PC-9 (cell line): ENCODE results near the gene TRIP6. TPM values are rescaled to one million over a fixed set of nuclear protein-coding genes. Genes with fewer than 3 reads are reported as not detected.

Source experiments
- BruUV-seq: library from RNA; stranded (reverse); fragments of 400-500 nt; replicated peaks from 2 replicates; lab custom pipeline; 2021; lab: Mats Ljungman, UMichigan
- CTCF ChIA-PET: fragments of 300-600 bp; sonication (Branson Sonifier 250); formaldehyde crosslinking; loops from one replicate; lab custom pipeline; 2022; ENCODE audit warnings: antibody characterized with exemption; lab: Charles Lee
- POLR2A ChIA-PET: fragments of 300-600 bp; sonication (Branson Sonifier 250); formaldehyde crosslinking; loops from one replicate; lab custom pipeline; 2022; ENCODE audit warnings: antibody characterized with exemption; ENCODE audit not compliant: unreplicated experiment; lab: Charles Lee
- DNase-seq, 2 experiments: peaks; one replicate each; pipeline versions ENCODE4 v3.0.0 to v3.0.0-alpha.2; 2015 to 2022; ENCODE audit warnings: mixed read lengths in 1 of 2
- H2AFZ ChIP-seq: fragments of 200-600 bp; sonication (generic); 2 replicates; pipeline ENCODE4 v1.8.1; 2017; ENCODE audit warnings: antibody characterized with exemption
- H3F3A ChIP-seq: fragments of 200-600 bp; sonication (generic); 2 replicates; pipeline ENCODE4 v1.8.1; 2017; ENCODE audit warnings: antibody characterized with exemption, mild to moderate bottlenecking, low read depth; ENCODE audit not compliant: insufficient read depth
- H3K27ac ChIP-seq: fragments of 200-600 bp; sonication (generic); 2 replicates; pipeline ENCODE4 v1.6.1; 2016; ENCODE audit warnings: mixed run types
- H3K27me3 ChIP-seq: fragments of 200-600 bp; sonication (generic); 2 replicates; pipeline ENCODE4 v1.6.1; 2016; ENCODE audit warnings: low read depth, mixed run types; ENCODE audit not compliant: insufficient read depth
- H3K36me3 ChIP-seq: fragments of 200-600 bp; sonication (generic); 2 replicates; pipeline ENCODE4 v1.6.1; 2016; ENCODE audit warnings: low read depth, mixed run types
- H3K4me1 ChIP-seq: fragments of 200-600 bp; sonication (generic); replicated peaks from 2 replicates; pipeline ENCODE4 v1.6.1; 2016; ENCODE audit warnings: mixed run types; ENCODE audit not compliant: insufficient read depth
- H3K4me2 ChIP-seq: fragments of 200-600 bp; sonication (generic); 2 replicates; pipeline ENCODE4 v1.6.1; 2017; ENCODE audit warnings: mixed run types
- H3K4me3 ChIP-seq: fragments of 200-600 bp; sonication (generic); 2 replicates; pipeline ENCODE4 v1.6.1; 2016; ENCODE audit warnings: mixed run types
- H3K79me2 ChIP-seq: fragments of 200-600 bp; sonication (generic); 2 replicates; pipeline ENCODE4 v1.6.1; 2017; ENCODE audit warnings: low read depth, mixed run types
- H3K9me2 ChIP-seq: fragments of 200-600 bp; sonication (generic); 2 replicates; pipeline ENCODE4 v1.8.1; 2017; ENCODE audit warnings: mild to moderate bottlenecking; ENCODE audit not compliant: insufficient read depth
- H3K9me3 ChIP-seq: fragments of 200-600 bp; sonication (generic); 2 replicates; pipeline ENCODE4 v1.8.1; 2016; ENCODE audit warnings: low read depth; ENCODE audit not compliant: insufficient read depth
- H4K20me1 ChIP-seq: fragments of 200-600 bp; sonication (generic); 2 replicates; pipeline ENCODE4 v1.8.1; 2017; ENCODE audit not compliant: insufficient read depth
- EZH2 ChIP-seq: fragments of 200-600 bp; sonication (generic); IDR thresholded peaks from 2 replicates; pipeline ENCODE4 v1.8.0; 2017; ENCODE audit warnings: antibody characterized with exemption, low read depth
- intact Hi-C: fragments of 100-400 bp; cut with micrococcal nuclease; formaldehyde crosslinking; loops from one replicate; pipeline ENCODE4 v1.10.0; 2022; ENCODE audit not compliant: unreplicated experiment
- total RNA-seq: library from RNA; stranded (reverse); gene quantifications from 2 replicates; pipeline ENCODE4 v1.2.3, GENCODE V29; 2021
- TF ChIP-seq, protein P1 (sequence below): fragments of 200-600 bp; sonication (generic); conservative IDR thresholded peaks from 2 replicates; pipeline ENCODE4 v1.6.1; 2017; ENCODE audit warnings: mixed run types, antibody characterized with exemption, mild to moderate bottlenecking, moderate library complexity

Gene TRIP6
- total RNA-seq, 1 experiment from 2014 or later = 89.3 TPM

DNA sequence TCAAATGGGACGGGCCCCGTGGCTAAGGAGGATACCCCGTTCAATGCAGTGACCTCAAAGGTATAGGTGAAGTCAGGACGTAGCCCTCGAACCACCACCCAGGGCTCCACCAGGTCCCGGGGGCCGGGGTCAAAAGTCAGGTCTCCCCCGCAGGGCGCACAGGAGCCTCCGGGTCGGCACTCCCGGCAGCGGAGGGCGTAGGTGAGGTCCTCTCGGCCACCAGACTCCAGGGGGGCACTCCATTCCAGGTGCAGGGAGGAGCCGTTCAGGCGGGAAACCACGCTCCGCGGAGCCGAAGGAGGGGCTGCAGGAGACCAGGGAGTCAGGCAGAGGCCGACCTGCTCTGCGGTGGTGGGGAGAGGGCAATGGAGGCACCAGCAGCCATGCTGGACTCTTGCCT lies 47.6 kb upstream of the TRIP6 start:
- H3K27me3 ChIP-seq = no peaks in the 10 kb centered on the region
- no peak for DNase-seq
- no peaks in the 10 kb centered on the region for H3K79me2 ChIP-seq
- H4K20me1 ChIP-seq = no peaks in the 10 kb centered on the region
- TF ChIP-seq, protein P1, sequence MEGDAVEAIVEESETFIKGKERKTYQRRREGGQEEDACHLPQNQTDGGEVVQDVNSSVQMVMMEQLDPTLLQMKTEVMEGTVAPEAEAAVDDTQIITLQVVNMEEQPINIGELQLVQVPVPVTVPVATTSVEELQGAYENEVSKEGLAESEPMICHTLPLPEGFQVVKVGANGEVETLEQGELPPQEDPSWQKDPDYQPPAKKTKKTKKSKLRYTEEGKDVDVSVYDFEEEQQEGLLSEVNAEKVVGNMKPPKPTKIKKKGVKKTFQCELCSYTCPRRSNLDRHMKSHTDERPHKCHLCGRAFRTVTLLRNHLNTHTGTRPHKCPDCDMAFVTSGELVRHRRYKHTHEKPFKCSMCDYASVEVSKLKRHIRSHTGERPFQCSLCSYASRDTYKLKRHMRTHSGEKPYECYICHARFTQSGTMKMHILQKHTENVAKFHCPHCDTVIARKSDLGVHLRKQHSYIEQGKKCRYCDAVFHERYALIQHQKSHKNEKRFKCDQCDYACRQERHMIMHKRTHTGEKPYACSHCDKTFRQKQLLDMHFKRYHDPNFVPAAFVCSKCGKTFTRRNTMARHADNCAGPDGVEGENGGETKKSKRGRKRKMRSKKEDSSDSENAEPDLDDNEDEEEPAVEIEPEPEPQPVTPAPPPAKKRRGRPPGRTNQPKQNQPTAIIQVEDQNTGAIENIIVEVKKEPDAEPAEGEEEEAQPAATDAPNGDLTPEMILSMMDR = no peak
- no peaks in the 10 kb centered on the region for H3K4me1 ChIP-seq
- H3K9me3 ChIP-seq = no peaks in the 10 kb centered on the region
- no peak overlapping the region for H2AFZ ChIP-seq
- no peak overlapping the region for H3K4me3 ChIP-seq
- no TSS peak for BruUV-seq
- ChIA-PET CTCF (no interaction called here), POLR2A (no interaction called here)
- H3F3A ChIP-seq = no peaks in the 10 kb centered on the region
- no peaks in the 10 kb centered on the region for H3K9me2 ChIP-seq
- no peak overlapping the region for H3K27ac ChIP-seq
- intact Hi-C loops = no loop called here
- H3K4me2 ChIP-seq = no peak overlapping the region
- H3K36me3 ChIP-seq = no peaks in the 10 kb centered on the region

- no peak overlapping the region for H3K4me3 ChIP-seq
- H3K4me2 ChIP-seq = no peak overlapping the region
- no peaks in the 10 kb centered on the region for H3F3A ChIP-seq
- no peak for DNase-seq
- H3K27ac ChIP-seq = no peak overlapping the region
- ChIA-PET CTCF (no interaction called here), POLR2A (no interaction called here)
- H3K4me1 ChIP-seq = peaks cover 12% of the 10 kb centered on the region; the same call in 1 of the 2 replicates
- no peaks in the 10 kb centered on the region for H3K9me3 ChIP-seq
- H3K27me3 ChIP-seq = no peaks in the 10 kb centered on the region
- no peaks in the 10 kb centered on the region for H3K36me3 ChIP-seq
- TF ChIP-seq, protein P1 = no peak
- TF ChIP-seq EZH2 = no peak
- intact Hi-C loops = loop anchor here (10.0 kb wide), 1 partner anchor 238 kb away; the partner anchor contains the start of genes FBXO24 and LRCH4
- no peaks in the 10 kb centered on the region for H3K9me2 ChIP-seq
- H3K79me2 ChIP-seq = peaks cover 4% of the 10 kb centered on the region; the same call in 1 of the 2 replicates
- H4K20me1 ChIP-seq = 0 out of 2 replicates have a peak, but pooled peaks cover 6% of the 10 kb centered on the region
- BruUV-seq = no TSS peak
- H2AFZ ChIP-seq = no peak overlapping the region
Measured at GRCh38 chr7:100822236-100823139, 44.7 kb upstream of the TRIP6 start.

- Histone ChIP-seq H3K27me3 (no peaks in the 10 kb centered on the region), H3F3A (no peaks in the 10 kb centered on the region), H3K9me2 (no peaks in the 10 kb centered on the region), H3K79me2 (peaks cover 4% of the 10 kb centered on the region; the same call in 1 of the 2 replicates), H4K20me1 (0 out of 2 replicates have a peak, but pooled peaks cover 6% of the 10 kb centered on the region), H3K4me3 (no peak overlapping the region), H3K4me2 (no peak overlapping the region), H3K27ac (no peak overlapping the region), H3K9me3 (no peaks in the 10 kb centered on the region), H2AFZ (no peak overlapping the region), H3K36me3 (no peaks in the 10 kb centered on the region), H3K4me1 (peaks cover 12% of the 10 kb centered on the region; the same call in 1 of the 2 replicates)
- no peak for TF ChIP-seq EZH2
- TF ChIP-seq, protein P1 = no peak
- no peak for DNase-seq
- ChIA-PET POLR2A (no interaction called here), CTCF (no interaction called here)
- BruUV-seq = no TSS peak
- intact Hi-C loops = loop anchor here (10.0 kb wide), 1 partner anchor 238 kb away; the partner anchor contains the start of genes FBXO24 and LRCH4
Measured at GRCh38 chr7:100823140-100823525, 44.1 kb upstream of the TRIP6 start.
